GM12864 (cell line): ENCODE measurements around the gene HM13.
A peak's percentile ranks its signal among the peaks of the same experiment; 100 is the strongest.
"Not testable (repeated sequence)": the region's sequence is repeated elsewhere in the genome, so short reads cannot be mapped to it uniquely, and the experiment has no call there.

ENCODE experiments used
- DNase-seq: peaks from one replicate; pipeline ENCODE4 v3.0.0-alpha.2; 2011; ENCODE audit warnings: low read depth
- H3K4me3 ChIP-seq: 2 replicates; pipeline ENCODE4 v1.5.1; 2011; ENCODE audit warnings: mild to moderate bottlenecking, low read depth, low read length, control low read depth
- TF ChIP-seq, protein P1 (sequence below): IDR thresholded peaks from 2 replicates; pipeline ENCODE4 v1.5.1; 2011; ENCODE audit warnings: low read depth, mild to moderate bottlenecking, moderate library complexity, low read length, control low read depth, inconsistent platforms; ENCODE audit errors: missing control alignments

Gene HM13

DNA sequence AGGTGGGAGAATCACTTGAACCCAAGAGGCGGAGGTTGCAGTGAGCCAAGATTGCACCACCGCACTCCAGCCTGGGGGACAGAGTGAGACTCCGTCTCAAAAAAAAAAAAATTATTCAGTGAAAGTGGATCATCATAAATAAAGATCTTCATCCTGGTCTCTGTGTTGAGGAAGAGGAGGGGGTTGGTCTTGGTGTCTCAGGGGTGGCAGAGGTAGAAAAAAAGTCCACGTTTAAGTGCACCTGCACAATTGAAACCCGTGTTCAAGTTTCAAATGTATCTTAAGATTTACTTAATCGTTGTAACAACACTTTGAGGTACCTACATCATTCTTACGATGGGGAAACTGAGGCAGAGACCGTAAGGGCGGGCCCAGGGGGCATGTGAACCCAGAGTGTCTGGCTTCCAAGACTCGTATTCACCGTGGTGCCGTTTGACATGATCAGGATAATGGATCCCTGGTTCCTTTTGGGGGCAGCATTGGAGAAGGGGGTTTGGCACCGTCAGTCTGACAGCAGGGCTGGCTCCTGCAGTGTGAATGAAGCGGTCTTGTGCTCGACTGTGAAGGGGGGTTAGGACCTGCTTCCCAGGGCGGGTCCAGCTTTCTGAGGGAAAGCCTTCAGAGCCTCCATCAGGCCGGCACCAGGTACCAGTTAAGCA, 57.9 kb downstream of the HM13 start:
- TF ChIP-seq, protein P1, sequence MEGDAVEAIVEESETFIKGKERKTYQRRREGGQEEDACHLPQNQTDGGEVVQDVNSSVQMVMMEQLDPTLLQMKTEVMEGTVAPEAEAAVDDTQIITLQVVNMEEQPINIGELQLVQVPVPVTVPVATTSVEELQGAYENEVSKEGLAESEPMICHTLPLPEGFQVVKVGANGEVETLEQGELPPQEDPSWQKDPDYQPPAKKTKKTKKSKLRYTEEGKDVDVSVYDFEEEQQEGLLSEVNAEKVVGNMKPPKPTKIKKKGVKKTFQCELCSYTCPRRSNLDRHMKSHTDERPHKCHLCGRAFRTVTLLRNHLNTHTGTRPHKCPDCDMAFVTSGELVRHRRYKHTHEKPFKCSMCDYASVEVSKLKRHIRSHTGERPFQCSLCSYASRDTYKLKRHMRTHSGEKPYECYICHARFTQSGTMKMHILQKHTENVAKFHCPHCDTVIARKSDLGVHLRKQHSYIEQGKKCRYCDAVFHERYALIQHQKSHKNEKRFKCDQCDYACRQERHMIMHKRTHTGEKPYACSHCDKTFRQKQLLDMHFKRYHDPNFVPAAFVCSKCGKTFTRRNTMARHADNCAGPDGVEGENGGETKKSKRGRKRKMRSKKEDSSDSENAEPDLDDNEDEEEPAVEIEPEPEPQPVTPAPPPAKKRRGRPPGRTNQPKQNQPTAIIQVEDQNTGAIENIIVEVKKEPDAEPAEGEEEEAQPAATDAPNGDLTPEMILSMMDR: no peak
- peak overlapping the region; percentile 50 for H3K4me3 ChIP-seq
- no peak for DNase-seq

- peak; percentile 59 for DNase-seq
- TF ChIP-seq, protein P1: no peak
- H3K4me3 ChIP-seq: peak overlapping the region; percentile 50
Measured at GRCh38 chr20:31572701-31573554, 58.7 kb downstream of the HM13 start.

DNA sequence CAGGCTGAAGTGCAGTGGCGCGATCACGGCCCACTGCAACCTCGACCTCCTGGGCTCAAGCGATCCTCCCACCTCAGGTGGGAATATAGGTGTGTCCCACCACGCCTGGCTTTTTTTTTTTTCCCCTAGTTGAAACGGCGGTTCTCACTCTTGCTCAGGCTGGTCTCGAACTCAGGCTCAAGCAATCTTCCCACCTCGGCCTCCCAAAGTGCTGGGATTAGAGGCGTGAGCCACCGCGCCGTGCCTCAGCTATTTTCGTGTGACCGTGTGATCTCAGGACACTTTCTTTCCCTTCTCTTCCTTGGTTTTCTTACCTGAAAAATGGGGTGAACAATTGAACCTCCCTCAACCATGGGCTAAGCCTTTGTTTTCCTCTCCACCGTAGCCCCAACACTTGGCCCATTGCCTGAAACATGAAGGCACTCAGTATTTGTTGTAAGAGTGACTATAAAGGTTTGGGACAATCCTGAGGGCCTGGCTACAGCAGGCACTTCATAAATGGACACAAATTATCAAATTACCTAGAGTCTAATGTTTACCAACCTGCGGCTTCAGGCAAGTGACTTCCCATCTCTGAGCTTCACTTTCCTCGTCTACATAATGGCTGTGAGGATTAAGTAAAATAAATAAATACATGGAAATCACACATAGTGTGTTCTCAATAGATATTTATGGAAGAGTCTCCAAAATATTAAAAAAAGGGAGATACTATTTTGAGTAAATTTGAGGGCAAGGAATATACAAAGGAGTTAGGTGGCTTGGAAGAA, 59.5 kb downstream of the HM13 start:
- peak overlapping the region; percentile 50 for H3K4me3 ChIP-seq
- no peak for DNase-seq
- TF ChIP-seq, protein P1: no peak

DNA sequence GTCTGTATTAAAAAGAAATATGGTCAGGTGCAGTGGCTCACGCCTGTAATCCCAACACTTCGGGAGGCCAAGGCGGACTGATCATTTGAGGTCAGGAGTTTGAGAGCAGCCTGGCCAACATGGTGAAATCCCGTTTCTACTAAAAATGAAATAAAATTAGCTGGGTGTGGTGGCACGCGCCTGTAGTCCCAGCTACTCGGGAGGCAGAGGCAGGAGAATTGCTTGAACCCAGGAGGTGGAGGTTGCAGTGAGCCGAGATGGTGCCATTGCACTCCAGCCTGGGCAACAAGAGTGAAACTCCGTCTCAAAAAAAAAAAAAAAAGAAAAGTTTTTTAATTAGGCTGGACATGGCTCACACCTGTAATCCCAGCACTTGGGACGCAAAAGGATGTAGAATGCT, 60.7 kb downstream of the HM13 start:
- DNase-seq: not testable (repeated sequence)

DNA sequence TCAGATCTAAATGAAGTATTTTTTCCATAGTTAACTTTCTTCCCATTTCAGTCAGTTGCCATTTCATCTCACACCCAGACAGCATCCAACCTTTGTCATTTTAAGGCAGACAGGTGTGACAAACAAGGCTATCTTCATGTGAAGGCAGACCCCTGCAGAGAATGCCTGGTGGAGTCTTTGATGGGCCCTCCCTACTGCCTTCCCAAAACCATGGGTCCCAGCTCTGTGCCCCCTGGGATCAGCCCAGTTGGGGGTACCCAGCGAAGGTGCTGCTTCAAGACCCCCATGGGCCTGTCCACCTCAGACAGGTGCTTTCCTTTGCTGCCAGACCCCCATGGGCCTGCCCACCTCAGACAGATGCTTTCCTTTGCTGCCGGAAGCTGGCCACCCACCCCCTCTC, 62.5 kb downstream of the HM13 start:
- TF ChIP-seq, protein P1: no peak
- DNase-seq: no peak
- no peak overlapping the region for H3K4me3 ChIP-seq

More for the DNA sequence above, 60.7 kb downstream of the HM13 start:
- H3K4me3 ChIP-seq: not testable (repeated sequence)

DNA sequence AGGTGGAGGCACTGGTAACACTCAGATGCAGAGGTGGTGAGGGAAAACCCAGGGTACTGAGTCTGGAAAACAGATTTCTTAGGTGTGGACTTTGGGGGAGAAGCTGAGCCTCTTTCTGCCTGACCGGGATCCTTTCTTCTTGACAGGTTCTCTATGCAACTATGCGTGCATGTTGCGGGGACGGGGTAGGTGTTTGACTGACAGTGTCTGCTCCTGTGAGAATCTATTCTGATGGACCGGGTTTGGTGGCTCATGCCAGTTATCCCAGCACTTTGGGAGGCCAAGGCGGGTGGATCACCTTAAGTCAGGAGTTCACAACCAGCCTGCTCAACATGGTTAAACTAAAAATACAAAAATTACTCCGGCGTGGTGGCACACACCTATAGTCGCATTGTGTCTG, 63.0 kb downstream of the HM13 start:
- no peak for DNase-seq
- H3K4me3 ChIP-seq: no peak overlapping the region
- TF ChIP-seq, protein P1: no peak
